HEK293T (cell line): Measurements from ENCODE around the gene FREY1.

Experiments used
- ARNT ChIP-seq: fragments of 450-650 bp; IDR thresholded peaks from 2 replicates; pipeline ENCODE4 v1.6.1; 2017; ENCODE audit warnings: mild to moderate bottlenecking
- BHLHE40 ChIP-seq: fragments of 450-650 bp; IDR thresholded peaks from 2 replicates; pipeline ENCODE4 v1.6.1; 2016; ENCODE audit warnings: mild to moderate bottlenecking, moderate library complexity, borderline replicate concordance
- CTBP1 ChIP-seq: fragments of 450-650 bp; IDR thresholded peaks from 2 replicates; pipeline ENCODE4 v1.6.1; 2016; ENCODE audit warnings: borderline replicate concordance
- ELF4 ChIP-seq: fragments of 450-650 bp; IDR thresholded peaks from 2 replicates; pipeline ENCODE4 v1.6.1; 2017; ENCODE audit warnings: antibody characterized with exemption
- FOXA1 ChIP-seq: fragments of 450-650 bp; IDR thresholded peaks from 2 replicates; pipeline ENCODE4 v1.6.1; 2016; ENCODE audit warnings: mild to moderate bottlenecking
- FOXM1 ChIP-seq: fragments of 450-650 bp; IDR thresholded peaks from 2 replicates; pipeline ENCODE4 v1.6.1; 2017; ENCODE audit warnings: mild to moderate bottlenecking, borderline replicate concordance
- HDGF ChIP-seq: fragments of 450-650 bp; IDR thresholded peaks from 2 replicates; pipeline ENCODE4 v1.6.1; 2017; ENCODE audit warnings: antibody characterized with exemption, borderline replicate concordance
- L3MBTL2 ChIP-seq: fragments of 450-650 bp; conservative IDR thresholded peaks from 2 replicates; pipeline ENCODE4 v1.6.1; 2016; ENCODE audit warnings: mild to moderate bottlenecking
- LEF1 ChIP-seq: fragments of 450-650 bp; IDR thresholded peaks from 2 replicates; pipeline ENCODE4 v1.6.1; 2017; ENCODE audit warnings: mild to moderate bottlenecking, borderline replicate concordance
- NFRKB ChIP-seq: fragments of 450-650 bp; IDR thresholded peaks from 2 replicates; pipeline ENCODE4 v1.6.1; 2016; ENCODE audit warnings: mild to moderate bottlenecking, moderate library complexity
- SP1 ChIP-seq: fragments of 450-650 bp; IDR thresholded peaks from 2 replicates; pipeline ENCODE4 v1.6.1; 2017
- TARDBP ChIP-seq: fragments of 450-650 bp; IDR thresholded peaks from 2 replicates; pipeline ENCODE4 v1.6.1; 2016
- TF ChIP-seq, protein P1 (sequence below): fragments of 450-650 bp; IDR thresholded peaks from 2 replicates; pipeline ENCODE4 v1.6.1; 2016

DNA sequence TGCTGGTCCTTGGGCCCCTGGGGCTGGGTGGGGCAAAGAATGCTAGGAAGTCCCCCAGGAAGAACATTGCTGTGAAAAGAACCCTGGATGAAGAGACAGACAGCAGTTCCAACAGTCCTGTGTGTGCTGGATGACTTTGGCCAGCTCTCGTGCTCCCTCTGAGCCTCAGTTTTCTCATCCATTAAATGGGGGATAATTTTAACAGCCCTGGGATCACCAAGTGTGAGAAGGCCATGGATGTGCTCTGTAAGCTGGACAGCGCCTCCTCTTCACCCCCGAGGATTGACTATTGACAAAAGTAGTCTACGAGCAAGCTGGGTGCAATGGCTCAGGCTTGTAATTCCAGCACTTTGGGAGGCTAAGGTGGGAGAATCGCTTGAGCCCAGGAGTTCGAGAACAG, 17.9 kb upstream of the FREY1 start:
- TF ChIP-seq CTBP1: no peak
- TF ChIP-seq ELF4: no peak
- TF ChIP-seq FOXM1: no peak
- TF ChIP-seq BHLHE40: no peak
- TF ChIP-seq ARNT: no peak
- TF ChIP-seq LEF1: no peak
- TF ChIP-seq HDGF: no peak
- TF ChIP-seq SP1: no peak
- TF ChIP-seq FOXA1: no peak
- no peak for TF ChIP-seq NFRKB
- no peak for TF ChIP-seq L3MBTL2
- TF ChIP-seq TARDBP: no peak
- TF ChIP-seq, protein P1, sequence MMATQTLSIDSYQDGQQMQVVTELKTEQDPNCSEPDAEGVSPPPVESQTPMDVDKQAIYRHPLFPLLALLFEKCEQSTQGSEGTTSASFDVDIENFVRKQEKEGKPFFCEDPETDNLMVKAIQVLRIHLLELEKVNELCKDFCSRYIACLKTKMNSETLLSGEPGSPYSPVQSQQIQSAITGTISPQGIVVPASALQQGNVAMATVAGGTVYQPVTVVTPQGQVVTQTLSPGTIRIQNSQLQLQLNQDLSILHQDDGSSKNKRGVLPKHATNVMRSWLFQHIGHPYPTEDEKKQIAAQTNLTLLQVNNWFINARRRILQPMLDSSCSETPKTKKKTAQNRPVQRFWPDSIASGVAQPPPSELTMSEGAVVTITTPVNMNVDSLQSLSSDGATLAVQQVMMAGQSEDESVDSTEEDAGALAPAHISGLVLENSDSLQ: no peak
